Osteoblast (primary cell): ENCODE measurements around the gene MAP3K14. TPM values are rescaled to one million over a fixed set of nuclear protein-coding genes. Genes with fewer than 3 reads are reported as not detected.

Experiments used
- DNase-seq: peaks from one replicate; pipeline ENCODE4 v3.0.0; 2011; ENCODE audit warnings: low spot score, mixed read lengths; ENCODE audit not compliant: insufficient read length; ENCODE audit errors: missing footprints
- H2AFZ ChIP-seq: 2 replicates; pipeline ENCODE4 v1.6.0; 2011; ENCODE audit warnings: mild to moderate bottlenecking, low read length
- H3K27ac ChIP-seq: 2 replicates; pipeline ENCODE4 v1.5.1; 2011; ENCODE audit warnings: mild to moderate bottlenecking, low read depth, low read length, moderate library complexity
- H3K27me3 ChIP-seq: 2 replicates; pipeline ENCODE4 v1.6.0; 2012; ENCODE audit warnings: mild to moderate bottlenecking, control low read depth, inconsistent platforms, low read length, moderate library complexity; ENCODE audit not compliant: insufficient read depth
- H3K36me3 ChIP-seq: 2 replicates; pipeline ENCODE4 v1.5.1; 2011; ENCODE audit warnings: mild to moderate bottlenecking, low read length, control low read depth, moderate library complexity; ENCODE audit not compliant: insufficient read depth
- H3K4me1 ChIP-seq: 2 replicates; pipeline ENCODE4 v1.5.1; 2011; ENCODE audit warnings: mild to moderate bottlenecking, low read length, control low read depth, moderate library complexity; ENCODE audit not compliant: insufficient read depth
- H3K4me2 ChIP-seq: 2 replicates; pipeline ENCODE4 v1.6.0; 2011; ENCODE audit warnings: mild to moderate bottlenecking, low read length; ENCODE audit not compliant: insufficient read depth
- H3K4me3 ChIP-seq: fragments of 200-600 bp; sonication (generic); 3 replicates; pipeline ENCODE4 v1.5.1; 2012; ENCODE audit warnings: mild to moderate bottlenecking, low read length, inconsistent platforms; ENCODE audit not compliant: insufficient read depth
- H3K79me2 ChIP-seq: 2 replicates; pipeline ENCODE4 v1.6.0; 2012; ENCODE audit warnings: mild to moderate bottlenecking, low read length, control low read depth, inconsistent platforms; ENCODE audit not compliant: insufficient read depth
- H3K9me3 ChIP-seq: 2 replicates; pipeline ENCODE4 v1.5.1; 2011; ENCODE audit warnings: low read depth, low read length, control low read depth
- H4K20me1 ChIP-seq: 2 replicates; pipeline ENCODE4 v1.6.0; 2012; ENCODE audit warnings: mild to moderate bottlenecking, low read length, control low read depth; ENCODE audit not compliant: insufficient read depth
- CTCF ChIP-seq: IDR thresholded peaks from 2 replicates; pipeline ENCODE4 v1.5.1; 2011; ENCODE audit warnings: mild to moderate bottlenecking, low read depth, low read length, moderate library complexity; ENCODE audit errors: extremely low read depth
- total RNA-seq: library from RNA; depleted of rRNA; stranded (reverse); fragments of >200 nt; gene quantifications from 2 replicates; pipeline ENCODE4 v1.2.3, GENCODE V29; 2012

MAP3K14 gene
- total RNA-seq, 1 donor, result 3.6 TPM

DNA sequence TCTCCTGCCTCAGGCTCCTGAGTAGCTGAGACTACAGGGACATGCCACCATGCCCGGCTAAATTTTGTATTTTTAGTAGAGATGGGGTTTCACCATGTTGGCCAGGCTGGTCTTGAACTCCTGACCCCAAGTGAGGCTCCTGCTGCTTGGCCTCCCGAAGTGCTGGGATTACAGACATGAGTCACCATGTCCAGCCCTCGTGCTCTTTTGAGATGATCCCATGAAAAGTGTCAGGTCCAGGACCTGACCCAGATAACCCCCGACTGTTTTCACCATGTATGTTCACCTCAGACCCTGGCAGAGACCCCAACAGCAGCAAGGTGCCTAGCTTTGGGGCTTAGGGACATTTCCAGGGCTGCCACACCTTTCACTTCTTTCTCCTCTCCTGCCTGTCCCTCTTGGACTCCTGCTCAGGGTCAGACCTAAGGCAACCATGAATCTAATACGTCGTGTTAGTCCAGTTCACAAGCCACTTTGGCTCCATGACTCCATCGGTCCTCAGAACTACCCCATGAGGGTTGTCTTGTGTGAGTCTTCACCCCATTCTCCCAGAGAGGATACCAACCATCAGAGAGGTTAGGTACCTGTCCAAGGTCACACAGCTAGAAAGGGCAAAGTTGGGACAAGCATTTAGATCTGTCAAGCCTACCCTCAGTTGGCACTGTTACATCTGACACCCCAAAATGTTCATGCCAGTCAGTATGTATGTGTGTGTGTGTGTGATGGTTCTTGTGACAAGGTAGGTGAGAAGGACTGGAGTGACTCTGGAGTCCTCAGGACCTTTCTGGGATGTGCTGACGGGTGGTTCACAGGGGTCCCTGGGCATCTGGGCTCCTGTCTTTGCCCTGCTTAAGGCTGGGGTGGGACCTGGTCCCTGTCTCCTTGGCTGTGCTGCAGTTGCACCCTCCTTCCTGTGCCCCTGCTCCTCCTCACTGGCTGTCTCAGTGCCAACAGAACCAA lies 23.1 kb upstream of the MAP3K14 start:
- Histone ChIP-seq H3K4me2 (no peak overlapping the region), H3K36me3 (no peaks in the 10 kb centered on the region), H2AFZ (no peak overlapping the region), H3K27ac (no peak overlapping the region), H3K4me3 (no peak overlapping the region), H3K4me1 (peaks cover 21% of the 10 kb centered on the region), H3K79me2 (no peaks in the 10 kb centered on the region), H3K9me3 (no peaks in the 10 kb centered on the region), H4K20me1 (no peaks in the 10 kb centered on the region), H3K27me3 (no peaks in the 10 kb centered on the region)
- DNase-seq, result no peak
- no peak for TF ChIP-seq CTCF

GRCh38 chr17:45338996-45339535 lies 22.2 kb upstream of the MAP3K14 start:
- H3K4me1 ChIP-seq, result peaks cover 19% of the 10 kb centered on the region
- no peak overlapping the region for H3K27ac ChIP-seq
- no peaks in the 10 kb centered on the region for H3K27me3 ChIP-seq
- no peaks in the 10 kb centered on the region for H3K9me3 ChIP-seq
- no peak for TF ChIP-seq CTCF
- H3K4me2 ChIP-seq, result no peak overlapping the region
- no peaks in the 10 kb centered on the region for H3K36me3 ChIP-seq
- H2AFZ ChIP-seq, result no peak overlapping the region
- no peak overlapping the region for H3K4me3 ChIP-seq
- no peaks in the 10 kb centered on the region for H3K79me2 ChIP-seq
- H4K20me1 ChIP-seq, result no peaks in the 10 kb centered on the region
- no peak for DNase-seq

GRCh38 chr17:45338023-45338781 lies 21.4 kb upstream of the MAP3K14 start:
- Histone ChIP-seq H3K79me2 (no peaks in the 10 kb centered on the region), H3K4me3 (no peak overlapping the region), H3K27ac (no peak overlapping the region), H3K9me3 (no peaks in the 10 kb centered on the region), H4K20me1 (no peaks in the 10 kb centered on the region), H3K27me3 (no peaks in the 10 kb centered on the region), H3K4me2 (no peak overlapping the region), H3K4me1 (peaks cover 22% of the 10 kb centered on the region), H2AFZ (peak overlapping the region; percentile 59), H3K36me3 (no peaks in the 10 kb centered on the region)
- TF ChIP-seq CTCF, result no peak
- DNase-seq, result peak; percentile 18
